ENCODE data around the gene ZCCHC24.

Gene ZCCHC24

GRCh38 chr10:79416578-79417255, 28.7 kb downstream of the ZCCHC24 start:
- H3K4me1 ChIP-seq: peaks cover 0 to 36% (median 27%) of the 10 kb centered on the region in 4 donors
- H3K27me3 ChIP-seq: no peaks in the 10 kb centered on the region
- intact Hi-C loops (cut with DNase I; ENCODE audit: low total_unique reads): no loop called here
- no peak for DNase-seq
- H3K27ac ChIP-seq: no peak overlapping the region
- H3K9me3 ChIP-seq: no peaks in the 10 kb centered on the region
- no peak for TF ChIP-seq CTCF (IDR thresholded peaks at IDR 0.05)
- H3K4me3 ChIP-seq: no peak overlapping the region
- H3K36me3 ChIP-seq: peaks cover 0 to 45% (median 17%) of the 10 kb centered on the region in 3 donors

DNA sequence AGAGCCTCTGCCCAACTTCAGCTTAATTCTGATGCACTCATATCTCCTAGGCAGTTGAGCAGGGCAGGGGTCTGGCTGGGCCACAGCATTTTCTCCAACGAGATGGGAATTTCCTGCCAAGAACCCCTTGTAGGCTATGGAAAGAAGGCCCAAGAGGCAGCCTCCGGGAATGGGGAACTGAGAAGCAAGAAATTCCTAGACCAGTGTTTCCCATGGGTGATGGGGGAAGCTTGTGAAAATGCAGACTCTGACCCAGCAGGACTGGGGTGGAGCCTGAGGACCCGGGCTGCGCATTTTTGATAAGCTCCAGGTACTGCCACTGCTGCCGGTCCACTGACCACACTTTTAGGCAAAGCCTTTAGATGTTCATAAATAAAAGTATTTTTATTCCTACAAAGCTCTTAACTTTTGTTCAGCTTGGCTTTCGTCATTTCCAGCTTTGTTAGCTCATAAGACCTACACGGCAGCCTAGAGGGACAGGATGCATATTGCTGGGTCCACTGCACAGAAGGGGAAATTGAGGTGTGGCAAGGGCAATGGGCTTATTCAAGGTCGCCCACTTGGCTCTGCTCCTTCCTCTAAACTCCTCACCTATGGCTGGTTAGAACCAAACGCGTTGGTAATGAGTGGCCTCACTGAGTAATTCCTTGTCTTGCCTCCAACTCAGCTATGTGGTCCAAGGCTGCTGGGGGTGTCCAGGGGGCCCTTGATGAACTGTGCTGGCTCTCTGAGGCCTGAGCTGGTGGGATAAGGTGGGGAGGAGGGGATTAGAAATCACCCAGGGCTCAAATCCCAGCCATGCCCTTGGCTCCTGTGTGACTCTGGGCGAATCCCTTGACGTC, 29.5 kb downstream of the ZCCHC24 start:
- peaks cover 0 to 45% (median 17%) of the 10 kb centered on the region in 3 donors for H3K36me3 ChIP-seq
- DNase-seq: peak in 1 of 2 donors; percentile 58
- H3K4me3 ChIP-seq: no peak overlapping the region

DNA sequence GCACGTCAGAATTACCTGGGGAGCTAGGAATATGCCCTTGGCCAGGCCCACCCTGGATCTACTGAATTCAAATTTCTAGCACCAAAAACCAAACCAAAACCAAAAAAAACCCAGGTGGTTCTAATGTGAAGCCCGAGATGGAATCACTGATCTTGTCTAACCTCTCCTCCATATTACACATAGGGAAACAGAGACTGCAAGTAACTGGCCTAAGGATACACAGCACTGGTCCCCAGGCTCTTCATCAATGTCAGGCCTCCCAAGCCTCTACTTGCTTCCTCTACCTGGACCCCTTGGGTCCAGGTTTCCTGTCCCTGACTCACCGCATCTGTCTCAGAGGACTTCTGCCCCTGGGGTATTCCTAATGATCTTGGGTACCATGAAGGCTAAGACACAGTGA, 30.7 kb downstream of the ZCCHC24 start:
- intact Hi-C loops (cut with DNase I; ENCODE audit: low total_unique reads): no loop called here
- Histone ChIP-seq H3K4me1 (peaks cover 0 to 32% (median 18%) of the 10 kb centered on the region in 4 donors), H3K9me3 (no peaks in the 10 kb centered on the region), H3K27me3 (no peaks in the 10 kb centered on the region), H3K36me3 (peaks cover 0 to 42% (median 17%) of the 10 kb centered on the region in 3 donors), H3K27ac (no peak overlapping the region), H3K4me3 (no peak overlapping the region)
- DNase-seq: no peak
- no peak for TF ChIP-seq CTCF (IDR thresholded peaks at IDR 0.05)

More for the DNA sequence above, 29.5 kb downstream of the ZCCHC24 start:
- Histone ChIP-seq H3K27ac (no peak overlapping the region), H3K9me3 (no peaks in the 10 kb centered on the region), H3K4me1 (peaks cover 0 to 33% (median 20%) of the 10 kb centered on the region in 4 donors), H3K27me3 (no peaks in the 10 kb centered on the region)
- TF ChIP-seq CTCF (IDR thresholded peaks at IDR 0.05): no peak
- intact Hi-C loops (cut with DNase I; ENCODE audit: low total_unique reads): no loop called here

DNA sequence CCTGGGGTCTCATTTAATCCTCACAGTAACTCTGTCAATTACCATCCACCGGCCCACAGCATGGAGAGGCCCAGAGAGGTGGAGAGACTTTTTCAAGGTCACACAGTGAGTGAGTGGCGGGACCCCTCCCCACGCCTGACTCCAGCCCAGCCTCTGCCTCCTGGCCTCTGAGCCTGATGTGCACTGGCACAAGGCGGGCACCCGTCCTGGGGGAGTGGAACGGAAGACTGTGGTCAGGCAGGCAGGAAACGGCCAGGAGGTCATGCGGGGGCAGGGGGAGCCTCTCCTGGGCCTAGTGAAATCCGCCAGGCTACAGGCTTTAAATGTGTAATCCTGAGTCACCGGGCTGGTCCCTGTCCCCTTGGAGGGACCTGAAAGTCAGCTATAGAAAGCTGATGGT, 32.2 kb downstream of the ZCCHC24 start:
- Histone ChIP-seq H3K4me3 (no peak overlapping the region), H3K27ac (no peak overlapping the region), H3K27me3 (no peaks in the 10 kb centered on the region), H3K4me1 (peaks cover under 1 to 47% (median 21%) of the 10 kb centered on the region in 4 donors), H3K9me3 (no peaks in the 10 kb centered on the region), H3K36me3 (peaks cover 0 to 27% (median 8%) of the 10 kb centered on the region in 3 donors)
- intact Hi-C loops (cut with DNase I; ENCODE audit: low total_unique reads): no loop called here
- DNase-seq: peak in 1 of 2 donors; percentile 67
- TF ChIP-seq CTCF (IDR thresholded peaks at IDR 0.05): no peak

GRCh38 chr10:79412516-79412915, 32.9 kb downstream of the ZCCHC24 start:
- Histone ChIP-seq H3K27me3 (no peaks in the 10 kb centered on the region), H3K4me1 (peaks cover 0 to 54% (median 24%) of the 10 kb centered on the region in 4 donors), H3K27ac (no peak overlapping the region), H3K9me3 (no peaks in the 10 kb centered on the region), H3K4me3 (no peak overlapping the region), H3K36me3 (peaks cover 0 to 20% (median 8%) of the 10 kb centered on the region in 3 donors)
- no peak for TF ChIP-seq CTCF (IDR thresholded peaks at IDR 0.05)
- no peak for DNase-seq
- intact Hi-C loops (cut with DNase I; ENCODE audit: low total_unique reads): no loop called here
